ENCODE results near the gene C2CD2L. TPM values are rescaled to one million over a fixed set of nuclear protein-coding genes. Genes with fewer than 3 reads are reported as not detected.
"Not testable (repeated sequence)": the region's sequence is repeated elsewhere in the genome, so short reads cannot be mapped to it uniquely, and the experiment has no call there.

The C2CD2L gene
- 10 to 100 TPM in 1 of 4 donors, 1 to 10 TPM in 3; 5.1 to 12.8 (median 8.0) TPM for total RNA-seq

DNA sequence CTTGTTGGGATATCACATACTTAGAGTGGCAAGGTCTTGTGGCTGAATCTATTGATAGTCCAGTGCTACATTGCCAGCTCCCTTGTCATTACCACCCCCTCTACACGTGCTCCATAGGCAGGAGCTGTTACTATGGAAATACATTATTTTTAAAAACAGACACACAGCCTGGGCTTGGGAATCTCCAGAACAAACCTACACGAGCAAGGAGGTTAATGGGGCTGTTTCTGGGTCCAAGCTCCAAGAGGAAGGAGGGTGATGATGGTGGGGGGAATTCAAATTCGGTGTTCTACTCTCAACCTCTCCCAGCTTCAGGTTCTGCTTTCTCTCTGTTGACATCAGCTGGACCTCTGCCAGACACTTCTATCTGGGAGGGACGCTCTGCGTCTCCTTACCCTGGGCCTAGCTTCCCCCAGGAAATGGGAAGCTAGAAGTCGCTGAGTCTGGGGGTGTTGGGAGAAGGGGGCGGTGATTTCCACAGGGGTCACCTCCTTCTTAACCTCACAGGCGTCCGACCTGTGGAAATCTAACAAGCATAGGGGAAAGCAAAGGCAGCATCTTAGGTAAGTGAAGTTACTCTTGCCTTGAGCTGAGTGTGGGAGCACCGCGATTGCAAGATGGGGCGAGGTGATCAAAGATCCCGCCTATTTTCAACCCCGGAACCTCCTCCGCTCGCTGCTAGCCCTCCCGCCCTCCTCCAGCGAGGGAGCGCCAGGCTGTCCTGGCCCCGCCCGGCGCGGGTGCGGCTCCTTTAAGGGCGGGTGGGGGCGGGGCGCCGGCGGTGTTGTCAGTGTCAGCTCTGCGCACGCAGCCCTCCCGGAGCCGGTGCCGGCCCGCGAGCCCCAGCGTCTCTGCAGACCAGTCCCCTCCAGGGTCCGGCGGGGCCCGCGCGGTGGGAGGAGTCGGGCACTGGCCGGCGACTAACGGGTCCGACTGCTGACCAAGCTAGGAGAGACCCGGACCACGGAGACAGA is at the start of gene C2CD2L:
Gene C2CD2L, plus strand, starts transcription at position 781 of the 974 bp plus-strand sequence. CDS start 398 bp downstream, outside the sequence.
- no peaks in the 10 kb centered on the region for H3K27me3 ChIP-seq
- H3K4me3 ChIP-seq, result peak within 1 kb of the TSS; percentile 68 to 99 (median 93)
- peak within 1 kb of the TSS; percentile 83 to 95 (median 91) for H3K27ac ChIP-seq
- peak; percentile 81 for DNase-seq
- intact Hi-C loops (cut with DNase I), result no loop called here
- H3K9me3 ChIP-seq, result no peaks in the 10 kb centered on the region
- 0 to 2% methylated on average over 3 to 11 of the region's 49 CpGs for WGBS, 2 donors
- peak in 2 of 4 donors; percentile 38 to 68 for TF ChIP-seq POLR2A (IDR thresholded peaks at IDR 0.05)
- TF ChIP-seq, protein P1, sequence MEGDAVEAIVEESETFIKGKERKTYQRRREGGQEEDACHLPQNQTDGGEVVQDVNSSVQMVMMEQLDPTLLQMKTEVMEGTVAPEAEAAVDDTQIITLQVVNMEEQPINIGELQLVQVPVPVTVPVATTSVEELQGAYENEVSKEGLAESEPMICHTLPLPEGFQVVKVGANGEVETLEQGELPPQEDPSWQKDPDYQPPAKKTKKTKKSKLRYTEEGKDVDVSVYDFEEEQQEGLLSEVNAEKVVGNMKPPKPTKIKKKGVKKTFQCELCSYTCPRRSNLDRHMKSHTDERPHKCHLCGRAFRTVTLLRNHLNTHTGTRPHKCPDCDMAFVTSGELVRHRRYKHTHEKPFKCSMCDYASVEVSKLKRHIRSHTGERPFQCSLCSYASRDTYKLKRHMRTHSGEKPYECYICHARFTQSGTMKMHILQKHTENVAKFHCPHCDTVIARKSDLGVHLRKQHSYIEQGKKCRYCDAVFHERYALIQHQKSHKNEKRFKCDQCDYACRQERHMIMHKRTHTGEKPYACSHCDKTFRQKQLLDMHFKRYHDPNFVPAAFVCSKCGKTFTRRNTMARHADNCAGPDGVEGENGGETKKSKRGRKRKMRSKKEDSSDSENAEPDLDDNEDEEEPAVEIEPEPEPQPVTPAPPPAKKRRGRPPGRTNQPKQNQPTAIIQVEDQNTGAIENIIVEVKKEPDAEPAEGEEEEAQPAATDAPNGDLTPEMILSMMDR (IDR thresholded peaks at IDR 0.05), result no peak
- peaks cover 14 to 61% (median 27%) of the 10 kb centered on the region in 3 donors for H3K4me1 ChIP-seq
- peaks cover 0 to 21% (median 0%) of the 10 kb centered on the region in 3 donors for H3K36me3 ChIP-seq

DNA sequence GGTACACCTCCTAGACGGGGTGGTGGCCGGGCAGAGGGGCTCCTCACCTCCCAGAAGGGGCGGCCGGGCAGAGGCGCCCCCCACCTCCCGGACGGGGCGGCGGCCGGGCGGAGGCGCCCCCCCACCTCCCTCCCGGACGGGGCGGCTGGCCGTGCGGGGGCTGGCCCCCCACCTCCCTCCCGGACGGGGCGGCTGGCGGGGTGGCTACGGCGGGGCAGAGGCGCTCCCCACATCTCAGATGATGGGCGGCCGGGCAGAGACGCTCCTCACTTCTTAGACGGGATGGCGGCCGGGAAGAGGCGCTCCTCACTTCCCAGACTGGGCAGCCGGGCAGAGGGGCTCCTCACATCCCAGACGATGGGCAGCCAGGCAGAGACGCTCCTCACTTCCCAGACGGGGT is 48.0 kb upstream of the C2CD2L start:
- H3K9me3 ChIP-seq; DNase-seq; H3K27ac ChIP-seq; H3K27me3 ChIP-seq; intact Hi-C loops (cut with DNase I); H3K4me3 ChIP-seq: not testable (repeated sequence)
- Histone ChIP-seq H3K4me1 (peaks cover 9 to 41% (median 25%) of the 10 kb centered on the region in 3 donors), H3K36me3 (peaks cover 4 to 20% (median 11%) of the 10 kb centered on the region in 3 donors)
- no CpG with 5 or more reads among the region's 35 CpGs for WGBS, 2 donors

DNA sequence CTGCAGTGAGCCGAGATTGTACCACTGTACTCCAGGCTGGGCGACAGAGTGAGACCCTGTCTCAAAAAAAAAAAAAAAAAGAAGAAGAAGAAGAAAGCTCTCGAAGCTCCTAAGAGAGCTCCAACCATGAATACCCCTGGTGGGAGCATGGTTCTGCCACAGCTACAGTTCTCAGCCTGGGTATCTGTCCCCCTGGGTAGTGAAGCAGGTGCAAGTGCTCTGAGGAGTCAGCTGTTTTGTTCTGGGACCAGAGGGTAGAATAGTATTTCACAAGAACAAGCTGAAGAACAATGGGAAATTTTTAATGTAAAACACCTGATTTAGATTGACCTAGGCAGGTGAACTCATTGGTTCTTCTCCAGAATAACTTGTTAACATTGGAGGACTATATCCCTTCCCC is 45.9 kb upstream of the C2CD2L start:
- WGBS, 2 donors, result 98 to 100% methylated on average over 2 to 3 of the region's 3 CpGs
- Histone ChIP-seq H3K4me3 (no peak overlapping the region), H3K27me3 (no peaks in the 10 kb centered on the region), H3K27ac (no peak overlapping the region), H3K4me1 (peaks cover 2 to 34% (median 18%) of the 10 kb centered on the region in 3 donors), H3K9me3 (no peaks in the 10 kb centered on the region), H3K36me3 (peaks cover 0 to 6% (median 0%) of the 10 kb centered on the region in 3 donors)
- TF ChIP-seq, protein P1 (IDR thresholded peaks at IDR 0.05), result no peak
- no peak for TF ChIP-seq POLR2A (IDR thresholded peaks at IDR 0.05)
- no peak for DNase-seq
- intact Hi-C loops (cut with DNase I), result no loop called here

DNA sequence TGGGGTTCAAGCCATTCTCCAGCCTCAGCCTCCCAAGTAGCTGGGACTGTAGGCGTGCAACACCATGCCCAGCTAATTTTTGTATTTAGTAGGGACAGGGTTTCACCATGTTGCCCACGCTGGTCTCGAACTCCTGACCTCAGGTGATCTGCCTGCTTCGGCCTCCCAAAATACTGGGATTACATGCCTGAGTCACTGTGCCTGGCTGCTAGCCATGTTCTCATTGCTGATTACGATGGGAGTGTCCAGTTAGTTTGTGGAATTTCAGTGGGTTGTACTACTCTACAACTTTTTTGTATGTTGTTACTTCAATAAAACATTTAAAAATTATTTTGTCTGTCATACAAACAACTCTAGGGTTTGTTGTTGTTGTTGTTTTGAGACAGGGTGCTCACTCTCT is 44.4 kb upstream of the C2CD2L start:
- Histone ChIP-seq H3K27me3 (no peaks in the 10 kb centered on the region), H3K4me1 (peaks cover 3 to 37% (median 23%) of the 10 kb centered on the region in 3 donors), H3K36me3 (peaks cover 0 to 6% (median 0%) of the 10 kb centered on the region in 3 donors), H3K9me3 (no peaks in the 10 kb centered on the region), H3K4me3 (no peak overlapping the region), H3K27ac (no peak overlapping the region)
- 40% methylated on average over 5 of the region's 5 CpGs for WGBS, 2 donors
- DNase-seq, result no peak
- TF ChIP-seq POLR2A (IDR thresholded peaks at IDR 0.05), result no peak
- TF ChIP-seq, protein P1 (IDR thresholded peaks at IDR 0.05), result no peak
- intact Hi-C loops (cut with DNase I), result no loop called here

DNA sequence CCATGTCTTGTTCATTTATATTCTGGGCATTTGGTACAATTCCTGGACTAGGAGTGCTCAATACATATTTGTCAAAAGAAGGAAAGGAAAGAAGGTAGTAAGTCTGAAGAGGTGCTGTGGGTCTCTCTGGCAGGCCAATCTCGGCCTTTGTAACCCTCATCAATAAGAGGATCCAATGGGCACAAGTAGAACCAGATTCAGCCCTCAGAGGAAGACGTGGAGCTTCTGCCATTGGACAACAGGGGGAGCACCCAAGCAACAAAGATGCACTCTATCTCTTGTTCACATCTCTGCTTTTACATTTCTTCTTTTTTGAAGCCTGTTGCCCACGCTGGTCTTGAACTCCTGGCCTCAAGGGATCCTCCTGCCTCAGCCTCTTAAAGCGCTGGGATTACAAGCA is 41.8 kb upstream of the C2CD2L start:
- intact Hi-C loops (cut with DNase I), result no loop called here
- TF ChIP-seq, protein P1 (IDR thresholded peaks at IDR 0.05), result peak in 3 of 6 experiments; percentile 9 to 43 (median 13)
- TF ChIP-seq POLR2A (IDR thresholded peaks at IDR 0.05), result no peak
- H3K4me3 ChIP-seq, result no peak overlapping the region
- WGBS, 2 donors, result 55 to 65% methylated on average over 4 of the region's 4 CpGs
- H3K36me3 ChIP-seq, result peaks cover 0 to 19% (median 0%) of the 10 kb centered on the region in 3 donors
- no peaks in the 10 kb centered on the region for H3K27me3 ChIP-seq
- peaks cover 3 to 49% (median 29%) of the 10 kb centered on the region in 3 donors for H3K4me1 ChIP-seq
- H3K9me3 ChIP-seq, result no peaks in the 10 kb centered on the region
- H3K27ac ChIP-seq, result no peak overlapping the region
- DNase-seq, result no peak
